ENCODE data around the gene FIBP. TPM values are rescaled to one million over a fixed set of nuclear protein-coding genes. Genes with fewer than 3 reads are reported as not detected.

FIBP gene
- total and polyA plus RNA-seq, 12 donors: 44.0 to 88.4 (median 49.9) TPM

GRCh38 chr11:65854852-65855837 is 33.1 kb downstream of the FIBP start:
- Histone ChIP-seq H3K27me3 (no peaks in the 10 kb centered on the region), H3K4me1 (peaks cover 10 to 43% (median 31%) of the 10 kb centered on the region in 9 donors), H3K36me3 (peaks cover 9 to 64% (median 35%) of the 10 kb centered on the region in 9 donors), H3K4me3 (peak overlapping the region in 1 of 10 donors; percentile 77), H3K27ac (no peak overlapping the region), H3K9me3 (peaks cover 0 to 10% (median 3%) of the 10 kb centered on the region in 11 donors)
- no peak for ATAC-seq
- WGBS, 2 donors: 74 to 83% methylated on average over 15 of the region's 15 CpGs
- intact Hi-C loops (cut with DNase I): no loop called here
- TF ChIP-seq CTCF (IDR thresholded peaks at IDR 0.05): no peak
- no peak for DNase-seq

GRCh38 chr11:65854161-65854592 is 34.1 kb downstream of the FIBP start:
- WGBS, 2 donors: 95% methylated on average over 4 of the region's 4 CpGs
- peaks cover 9 to 65% (median 35%) of the 10 kb centered on the region in 9 donors for H3K36me3 ChIP-seq
- H3K27me3 ChIP-seq: no peaks in the 10 kb centered on the region

GRCh38 chr11:65853246-65853979 is 34.9 kb downstream of the FIBP start:
- DNase-seq: no peak

More at GRCh38 chr11:65854161-65854592, 34.1 kb downstream of the FIBP start:
- ATAC-seq (no peak), DNase-seq (no peak)
- no peak for TF ChIP-seq CTCF (IDR thresholded peaks at IDR 0.05)
- Histone ChIP-seq H3K4me3 (no peak overlapping the region), H3K9me3 (peaks cover 0 to 10% (median 3%) of the 10 kb centered on the region in 11 donors), H3K27ac (no peak overlapping the region), H3K4me1 (peaks cover 10 to 39% (median 25%) of the 10 kb centered on the region in 9 donors)
- intact Hi-C loops (cut with DNase I): no loop called here

More at GRCh38 chr11:65853246-65853979, 34.9 kb downstream of the FIBP start:
- Histone ChIP-seq H3K4me1 (peaks cover 7 to 33% (median 21%) of the 10 kb centered on the region in 9 donors), H3K36me3 (peaks cover 9 to 65% (median 35%) of the 10 kb centered on the region in 9 donors), H3K27ac (no peak overlapping the region), H3K4me3 (no peak overlapping the region), H3K9me3 (peaks cover 0 to 10% (median 3%) of the 10 kb centered on the region in 11 donors), H3K27me3 (no peaks in the 10 kb centered on the region)
- WGBS, 2 donors: 92 to 93% methylated on average over 6 of the region's 6 CpGs
- intact Hi-C loops (cut with DNase I): no loop called here
- no peak for ATAC-seq
- TF ChIP-seq CTCF (IDR thresholded peaks at IDR 0.05): no peak
